GM21515 (cell line): ENCODE results near the gene SDF2.

ENCODE experiments used
- ATAC-seq: cut with Tn5 transposase; IDR thresholded peaks from one replicate; pipeline ENCODE4 v1.9.1; 2021; ENCODE audit not compliant: unreplicated experiment

SDF2 gene, protein sequence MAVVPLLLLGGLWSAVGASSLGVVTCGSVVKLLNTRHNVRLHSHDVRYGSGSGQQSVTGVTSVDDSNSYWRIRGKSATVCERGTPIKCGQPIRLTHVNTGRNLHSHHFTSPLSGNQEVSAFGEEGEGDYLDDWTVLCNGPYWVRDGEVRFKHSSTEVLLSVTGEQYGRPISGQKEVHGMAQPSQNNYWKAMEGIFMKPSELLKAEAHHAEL

DNA sequence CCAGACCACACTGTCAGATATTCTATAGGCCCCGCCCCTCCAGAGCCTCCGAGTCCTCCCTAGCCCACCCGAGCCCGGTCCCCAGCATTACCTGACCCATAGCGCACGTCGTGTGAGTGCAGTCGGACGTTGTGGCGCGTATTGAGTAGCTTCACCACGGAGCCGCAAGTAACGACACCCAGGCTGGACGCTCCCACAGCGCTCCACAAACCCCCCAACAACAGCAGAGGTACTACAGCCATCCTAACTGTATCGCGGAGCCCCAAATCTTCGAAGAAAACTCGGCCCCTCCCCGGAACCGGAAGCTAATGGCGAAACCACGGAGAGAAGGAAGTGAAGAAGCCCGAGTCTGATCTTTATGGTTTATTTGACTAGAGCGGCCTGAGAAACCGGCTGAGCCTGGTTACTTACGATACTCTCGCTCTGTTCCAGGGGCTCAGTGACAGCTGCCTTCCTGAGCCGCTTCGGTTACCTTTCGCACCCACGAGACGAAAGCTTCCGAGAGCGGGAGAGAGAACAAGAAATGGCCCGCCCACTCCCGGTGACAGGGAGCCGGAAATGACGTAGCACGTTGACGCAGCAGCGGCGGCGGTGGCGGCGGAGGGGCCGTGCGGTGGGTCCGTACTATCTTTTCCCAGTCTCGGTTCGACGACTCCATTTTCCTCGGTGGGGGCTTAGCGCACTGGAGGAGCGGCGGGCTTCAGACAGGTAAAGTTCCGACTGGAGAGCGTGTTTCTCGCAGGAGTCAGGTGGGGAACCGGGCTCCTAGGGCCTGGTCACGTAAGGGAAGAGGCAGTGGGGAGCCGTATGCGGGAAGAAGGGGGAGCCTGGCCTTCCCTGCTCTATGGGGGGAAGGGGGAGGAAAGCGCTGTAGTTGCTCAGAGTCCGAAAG is at the start of gene SDF2, which contains the start of gene SUPT6H:
Gene SDF2, minus strand, starts transcription at position 272 of the 892 bp plus-strand sequence. Its CDS starts 30 bp downstream, at position 242.
Gene SUPT6H, plus strand, starts transcription at position 571 of the 892 bp plus-strand sequence. CDS start 11,197 bp downstream, outside the sequence.
- ATAC-seq = peak; percentile 75

DNA sequence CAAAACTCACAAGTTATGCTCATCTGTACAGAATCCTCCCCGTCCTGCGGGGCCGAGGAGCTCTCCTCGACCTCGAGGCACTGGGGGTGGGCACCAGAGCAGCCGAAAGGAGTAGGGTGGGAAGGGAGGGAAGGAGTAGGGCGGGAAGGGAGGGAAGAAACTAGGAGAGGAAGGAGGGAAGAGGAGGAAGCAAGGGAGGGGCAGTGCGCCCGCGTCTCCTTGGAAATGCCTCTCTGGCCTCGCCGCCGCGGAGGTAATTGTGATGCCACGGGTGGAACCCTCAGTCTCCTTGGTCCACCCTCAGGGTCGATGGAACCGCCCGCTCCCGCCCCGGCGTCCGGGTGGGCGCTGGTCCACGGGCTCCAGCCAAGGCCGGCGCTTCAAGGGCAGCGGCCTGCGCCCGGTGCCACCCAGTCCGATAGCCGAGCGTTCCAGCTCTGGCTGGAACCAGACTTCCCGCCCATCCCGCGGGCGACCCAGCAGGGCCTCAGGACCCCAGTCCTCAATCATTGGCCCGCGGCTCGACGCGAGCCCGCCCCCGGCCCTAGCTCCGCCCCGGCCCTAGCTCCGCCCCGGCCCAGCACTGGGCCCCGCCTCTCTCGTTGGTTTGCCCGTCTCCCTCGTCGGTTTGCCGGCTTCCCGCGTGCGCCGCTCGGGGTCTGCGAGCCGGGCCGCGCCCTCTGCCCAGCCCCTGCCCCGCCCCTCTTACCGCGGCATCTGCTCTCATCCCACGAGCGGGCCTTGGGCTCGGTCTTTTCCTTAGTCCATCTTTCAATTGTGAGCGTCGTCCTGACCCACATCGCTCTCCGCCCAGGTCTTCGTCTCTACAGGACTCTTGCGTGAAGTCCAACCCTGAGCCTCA is 49.4 kb upstream of the SDF2 start:
- ATAC-seq = peak; percentile 56

DNA sequence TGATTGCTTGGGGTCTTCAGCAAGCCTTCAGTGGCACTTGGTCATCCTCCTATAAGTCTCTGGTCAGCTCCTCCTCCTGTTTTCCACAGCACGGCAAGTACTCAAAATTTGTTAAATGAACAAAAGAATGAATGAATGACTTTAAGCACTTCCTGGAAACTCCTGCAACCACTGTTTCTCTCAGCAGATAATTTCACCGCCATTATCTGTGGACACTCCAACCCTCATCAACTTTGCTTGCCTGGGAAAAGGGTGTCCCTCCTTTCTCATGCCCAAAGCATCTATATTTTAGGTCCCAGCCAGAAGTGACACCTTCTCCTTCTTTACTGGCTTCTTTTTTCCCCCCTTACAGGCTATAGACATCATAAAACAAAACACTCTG is 45.6 kb upstream of the SDF2 start:
- no peak for ATAC-seq

DNA sequence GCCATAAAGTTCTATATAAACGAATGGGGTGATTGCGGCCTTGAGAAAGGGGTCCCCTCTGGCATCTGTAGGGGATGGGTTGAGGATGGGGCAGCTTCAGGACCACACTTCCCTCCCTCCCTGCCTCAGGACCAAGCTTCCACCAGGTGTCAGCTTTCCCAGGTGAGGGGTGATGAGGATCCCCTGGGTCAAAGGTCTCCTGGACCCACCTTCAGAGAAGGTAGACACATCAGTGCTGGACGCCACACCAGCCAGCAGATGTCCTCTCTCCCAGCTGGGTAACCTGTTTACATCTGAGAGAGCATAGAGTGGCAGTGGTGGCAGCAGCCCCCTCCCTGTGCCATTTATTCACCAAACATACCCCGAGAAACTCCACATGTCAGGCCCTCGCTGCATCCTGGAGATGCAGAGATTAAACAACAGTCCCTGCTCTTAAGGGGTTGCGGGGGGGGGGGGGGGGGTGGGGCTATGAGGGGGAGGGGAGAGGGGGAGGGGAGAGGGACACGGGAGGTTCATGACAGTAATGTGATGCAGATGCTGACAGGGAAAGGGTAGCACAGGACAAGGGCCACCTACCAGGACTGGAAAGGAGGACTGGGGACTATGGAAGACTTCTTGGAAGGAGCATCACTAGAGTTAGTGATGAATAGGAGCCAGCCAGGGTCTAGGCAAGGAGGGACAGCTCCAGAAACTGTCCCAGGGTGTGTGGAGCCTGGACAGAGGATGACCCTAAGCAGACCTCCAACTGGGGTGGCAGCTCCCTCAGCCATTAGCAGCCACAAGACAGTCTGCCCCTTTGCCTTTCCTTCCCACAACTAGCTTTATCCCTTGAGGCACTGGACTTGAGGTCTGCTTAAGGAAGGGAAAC is 45.0 kb upstream of the SDF2 start:
- ATAC-seq = no peak

DNA sequence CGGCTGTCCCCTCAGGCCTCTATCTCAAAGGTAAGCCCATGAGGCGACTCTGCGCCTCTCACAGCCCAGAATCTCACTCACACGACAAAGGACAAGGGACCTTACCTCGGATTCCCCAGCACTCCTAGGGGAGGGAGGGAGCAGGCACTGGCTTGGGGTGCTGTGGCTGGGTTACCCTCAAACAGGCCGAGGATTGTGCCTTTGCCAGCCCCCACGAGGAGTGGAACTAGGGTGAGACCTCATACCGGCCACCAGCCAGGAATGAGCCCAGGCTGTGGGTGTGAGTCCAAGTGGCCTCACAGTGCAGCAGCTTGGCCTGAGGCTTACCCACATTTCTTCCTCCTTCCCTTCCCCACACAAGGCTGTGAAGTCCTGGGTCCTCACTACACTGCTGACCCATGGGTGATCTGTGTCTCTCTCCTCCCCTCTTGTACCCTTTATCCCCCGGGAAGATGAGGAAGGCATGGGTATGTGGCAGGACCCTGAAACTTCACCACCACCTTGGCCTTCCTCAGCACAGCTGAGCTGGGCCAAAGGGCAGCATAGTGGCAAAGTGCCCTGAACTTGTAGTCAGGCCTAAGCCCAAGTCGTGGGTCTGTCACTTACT is 44.1 kb upstream of the SDF2 start:
- no peak for ATAC-seq

DNA sequence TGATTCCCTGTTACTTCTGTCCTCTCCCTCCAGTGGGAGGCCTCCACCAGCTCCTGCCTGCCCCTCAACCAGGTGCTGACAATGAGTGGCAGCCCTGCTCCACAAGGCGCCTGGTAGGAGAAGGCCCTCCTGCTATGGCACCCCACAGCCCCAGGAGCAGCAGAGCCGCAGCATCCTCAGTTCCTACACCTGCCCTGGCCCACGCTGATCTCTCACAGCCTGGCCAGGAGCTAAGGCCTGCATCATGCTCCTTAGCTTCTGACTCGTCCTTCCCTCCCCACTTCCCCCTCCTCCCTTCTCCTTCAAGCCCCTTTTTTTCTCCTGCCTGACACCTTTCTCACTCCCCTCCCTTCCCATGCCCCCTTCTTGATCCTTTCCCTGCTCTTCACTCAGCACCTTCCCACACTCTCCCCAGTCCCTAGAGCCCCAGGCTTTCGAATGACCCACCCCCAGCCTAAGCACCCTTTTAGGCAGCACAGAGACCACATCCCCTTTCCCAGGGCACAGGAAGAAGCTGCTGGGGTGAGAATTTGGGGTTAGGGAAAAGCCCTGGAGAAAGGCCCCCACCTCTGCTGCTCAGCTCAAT is 43.5 kb upstream of the SDF2 start:
- ATAC-seq = no peak

DNA sequence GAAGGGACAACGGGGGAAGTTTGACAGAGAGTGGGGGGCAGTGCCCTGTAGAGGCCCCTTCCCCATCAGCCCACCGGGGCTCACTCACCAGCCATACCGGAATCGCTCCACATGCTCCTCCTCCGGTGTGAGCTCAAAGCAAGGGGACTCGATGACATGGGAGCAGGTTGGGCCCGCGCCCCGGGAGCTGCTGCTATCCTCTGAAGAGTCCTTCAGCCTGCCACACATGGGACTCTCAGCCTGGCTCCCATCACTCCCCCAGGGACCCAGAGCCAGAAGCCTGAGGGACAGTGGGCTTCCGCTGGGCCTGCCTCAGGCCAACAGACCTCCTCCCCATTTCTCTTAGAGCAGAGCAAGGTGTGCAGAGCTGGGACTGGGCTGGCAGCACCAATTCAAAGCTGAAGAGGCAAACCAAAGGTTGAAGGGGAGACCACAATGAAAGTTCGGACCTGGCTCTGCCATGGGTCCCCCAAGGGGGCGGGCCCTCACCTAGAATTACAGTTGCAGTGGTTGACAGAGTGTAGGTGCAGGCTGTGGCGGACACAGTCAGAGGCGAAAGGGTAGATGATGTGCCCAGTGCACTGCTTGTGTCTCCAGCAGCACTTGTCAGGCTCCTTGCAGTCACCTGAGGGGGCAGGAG is 42.6 kb upstream of the SDF2 start:
- no peak for ATAC-seq

DNA sequence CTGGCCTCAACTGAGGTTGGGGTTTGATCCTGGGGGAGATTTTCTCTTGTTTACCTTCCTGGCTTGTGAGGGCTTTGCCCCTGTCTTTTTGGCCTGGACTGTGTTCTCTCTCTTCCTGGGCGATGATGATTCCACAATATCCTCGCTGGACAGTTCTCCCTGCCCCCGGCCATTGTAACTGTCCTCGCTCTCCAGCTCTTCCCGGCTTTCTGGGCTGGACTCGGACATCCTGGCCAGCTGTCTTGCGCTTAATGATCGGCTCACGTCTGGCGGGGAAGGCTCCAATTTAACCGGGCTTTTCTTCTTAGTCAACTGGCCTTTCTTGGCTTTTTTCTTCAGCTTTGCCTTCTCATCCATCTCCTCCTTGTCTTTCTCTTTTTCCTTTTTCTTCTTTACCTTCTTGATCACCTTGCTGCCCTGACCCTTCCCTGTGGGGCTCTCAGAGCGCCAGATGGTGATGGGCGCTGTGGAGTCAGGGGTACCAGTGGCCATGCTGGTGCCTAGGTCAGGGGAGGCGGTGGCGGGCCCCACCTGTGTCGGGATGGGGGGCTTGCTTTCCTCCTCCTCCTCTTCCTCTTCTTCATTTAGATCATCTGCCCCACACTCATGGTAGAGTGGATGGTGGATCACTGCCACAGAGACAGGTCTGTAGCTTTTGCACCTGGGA is 42.0 kb upstream of the SDF2 start:
- ATAC-seq = no peak

DNA sequence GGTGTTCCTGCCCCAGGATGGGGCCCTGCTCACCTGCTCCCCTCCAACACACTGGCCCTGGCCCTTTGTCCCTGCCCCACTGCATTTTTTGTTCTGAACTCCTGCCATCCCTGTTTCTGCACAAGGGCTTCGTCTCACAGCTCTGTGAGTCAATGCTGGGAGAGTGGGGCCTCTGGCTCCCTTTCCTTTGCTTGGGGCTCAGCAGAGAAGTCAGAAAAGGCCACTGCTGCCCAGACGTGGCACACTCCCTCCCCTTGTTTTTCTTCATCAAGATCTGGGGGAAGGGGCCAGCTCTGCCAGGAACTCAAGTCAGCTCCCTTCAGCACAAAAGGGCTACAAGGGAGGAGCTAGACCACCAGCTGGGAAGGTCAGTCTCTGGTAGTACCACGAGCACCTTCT is 41.0 kb upstream of the SDF2 start:
- ATAC-seq = no peak

DNA sequence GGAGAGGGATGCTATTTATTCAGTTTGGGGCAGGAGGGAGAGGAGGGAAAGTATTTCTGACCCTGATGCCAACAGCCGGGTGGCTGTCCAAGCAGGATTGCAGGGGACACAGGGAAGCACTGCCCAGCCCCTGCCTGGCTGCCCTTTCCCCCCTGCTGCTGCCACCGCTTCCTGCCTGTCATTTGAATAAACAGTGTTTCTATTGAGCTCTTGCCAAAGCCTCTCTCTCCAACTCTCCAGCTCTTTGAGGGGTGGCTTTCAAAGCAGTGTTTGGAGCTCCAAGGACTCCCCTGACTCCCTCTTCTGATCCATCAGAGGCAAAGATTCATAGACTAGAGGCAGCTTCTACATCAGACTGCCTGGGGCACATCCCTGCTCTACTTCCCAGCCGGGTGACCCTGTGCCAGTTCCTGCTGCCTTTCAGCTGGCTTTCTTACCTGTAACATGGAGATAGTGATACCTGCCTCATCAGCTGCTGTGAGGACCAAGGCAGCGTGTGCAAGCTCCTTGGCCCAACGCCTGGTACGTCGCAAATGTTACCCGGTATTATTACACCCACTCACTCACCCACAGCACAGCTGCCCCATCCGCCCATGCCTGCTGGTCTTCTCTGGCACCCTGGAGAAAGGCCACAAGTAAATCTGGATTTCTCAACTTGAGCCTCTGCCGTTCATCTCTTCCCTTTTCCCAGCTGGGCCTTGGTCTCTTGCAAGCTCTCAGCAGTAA is 40.5 kb upstream of the SDF2 start:
- ATAC-seq = no peak

DNA sequence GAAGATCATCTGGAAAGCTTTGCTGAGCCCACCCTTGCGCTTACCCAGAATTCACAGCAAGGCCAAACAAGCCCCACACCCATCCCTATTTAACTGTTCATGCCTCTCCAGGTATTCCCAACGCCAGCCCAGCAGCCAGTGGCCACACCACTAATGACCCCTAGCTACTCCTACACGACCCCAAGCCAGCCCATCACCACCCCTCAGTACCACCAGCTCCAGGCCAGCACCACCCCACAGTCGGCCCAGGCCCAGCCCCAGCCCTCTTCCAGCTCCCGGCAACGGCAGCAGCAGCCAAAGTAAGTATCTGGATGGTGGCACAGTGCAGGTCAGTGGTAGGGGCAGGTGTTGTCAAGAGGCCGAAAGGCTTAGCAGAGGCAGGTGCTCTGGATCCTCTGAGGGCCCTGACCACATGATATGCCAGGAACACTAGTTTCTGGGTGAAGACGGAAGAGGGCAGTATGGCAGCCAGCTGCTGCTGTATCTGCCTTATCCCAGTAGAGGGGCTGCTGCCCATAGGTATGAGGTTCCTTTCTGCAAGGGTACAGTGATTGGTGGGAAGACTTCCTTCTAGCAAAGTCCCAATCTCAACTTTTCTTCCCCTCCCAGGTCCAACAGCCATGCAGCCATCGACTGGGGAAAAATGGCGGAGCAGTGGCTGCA is 39.3 kb upstream of the SDF2 start:
- no peak for ATAC-seq

DNA sequence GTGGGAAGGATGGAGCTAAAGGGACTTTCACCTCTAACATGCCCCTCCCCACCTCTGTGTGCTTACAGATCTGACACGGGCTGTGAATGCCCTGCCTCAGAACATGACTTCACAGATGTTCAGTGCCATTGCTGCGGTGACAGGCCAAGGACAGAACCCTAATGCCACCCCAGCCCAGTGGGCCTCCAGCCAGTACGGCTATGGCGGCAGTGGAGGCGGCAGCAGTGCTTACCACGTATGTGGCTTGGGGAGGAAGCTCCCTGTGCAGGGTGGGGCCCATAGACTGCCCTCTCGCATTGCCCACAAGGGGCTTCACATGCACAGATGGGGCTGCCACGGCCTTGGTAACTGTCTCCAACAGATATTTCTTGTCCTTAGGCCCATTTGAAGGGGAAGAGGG is 38.6 kb upstream of the SDF2 start:
- ATAC-seq = no peak

DNA sequence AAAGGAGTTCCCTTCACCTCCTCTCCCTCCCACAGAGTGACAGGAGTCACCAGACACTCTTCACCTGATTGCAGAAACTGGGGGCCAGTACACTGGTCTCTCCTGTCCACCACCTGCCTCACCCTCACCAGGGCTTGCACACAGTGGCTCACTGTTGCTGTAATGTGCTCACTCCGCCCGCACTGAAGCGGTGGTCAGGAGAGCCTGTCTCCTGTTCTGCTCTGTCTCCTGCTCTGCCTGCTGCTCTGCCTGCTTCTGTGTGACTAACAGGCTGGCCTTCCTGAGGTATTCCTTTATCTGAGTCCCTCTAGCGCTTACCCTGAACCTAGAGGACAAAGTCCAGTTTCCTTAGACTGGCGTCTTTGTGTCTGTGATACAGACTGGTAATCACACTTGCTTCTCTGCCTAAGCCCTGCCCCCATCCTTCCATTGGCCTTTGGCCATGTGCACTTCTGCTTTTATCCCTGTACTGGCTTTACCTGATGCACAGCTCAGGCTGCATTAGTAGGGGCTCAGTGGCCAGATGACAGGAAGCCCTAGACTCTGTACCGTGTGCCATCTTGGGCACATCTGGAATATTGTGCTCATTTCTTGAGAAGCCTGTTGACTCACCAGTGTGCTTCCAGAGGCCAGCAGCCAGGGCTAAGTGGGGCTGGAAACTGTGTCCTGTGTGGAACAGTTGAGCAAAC is 36.7 kb upstream of the SDF2 start:
- no peak for ATAC-seq

DNA sequence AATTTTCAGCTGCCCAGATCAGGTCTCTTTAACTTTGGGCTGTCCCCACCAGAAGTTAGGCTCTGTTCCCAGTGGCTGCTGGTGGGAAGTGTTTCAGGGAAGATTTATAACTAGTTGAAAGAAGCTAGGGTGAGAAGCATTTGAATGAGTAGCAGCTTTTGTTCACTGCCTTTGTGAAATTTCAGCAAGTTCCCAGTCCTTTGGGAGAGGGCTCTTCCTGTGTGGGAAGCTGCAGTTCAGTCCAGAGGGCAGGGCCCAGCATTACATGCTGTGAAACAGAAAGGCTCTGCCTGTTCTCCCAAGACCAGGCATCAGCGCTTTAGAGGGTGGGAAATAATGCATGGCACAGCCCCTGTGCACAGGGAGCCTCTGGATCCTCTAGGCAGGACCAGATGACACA is 32.2 kb upstream of the SDF2 start:
- ATAC-seq = no peak

DNA sequence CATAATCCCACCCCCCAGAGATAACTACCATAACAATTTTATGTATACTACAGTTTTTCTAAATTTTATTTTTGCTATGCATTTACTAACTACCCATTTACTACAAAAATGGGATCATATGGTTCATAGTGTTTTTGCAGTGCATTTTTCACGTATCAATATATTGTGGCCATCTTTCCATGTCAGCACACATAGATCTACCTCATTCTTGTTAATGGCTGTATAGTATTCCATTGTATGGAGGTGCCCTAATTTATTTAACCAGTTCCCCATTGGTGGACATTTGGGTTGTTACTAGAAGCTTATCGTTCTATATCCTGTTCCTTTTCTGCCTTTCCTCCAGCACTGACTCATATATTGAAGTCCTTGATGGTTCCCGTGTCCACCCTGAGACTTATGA is 27.3 kb upstream of the SDF2 start:
- no peak for ATAC-seq

DNA sequence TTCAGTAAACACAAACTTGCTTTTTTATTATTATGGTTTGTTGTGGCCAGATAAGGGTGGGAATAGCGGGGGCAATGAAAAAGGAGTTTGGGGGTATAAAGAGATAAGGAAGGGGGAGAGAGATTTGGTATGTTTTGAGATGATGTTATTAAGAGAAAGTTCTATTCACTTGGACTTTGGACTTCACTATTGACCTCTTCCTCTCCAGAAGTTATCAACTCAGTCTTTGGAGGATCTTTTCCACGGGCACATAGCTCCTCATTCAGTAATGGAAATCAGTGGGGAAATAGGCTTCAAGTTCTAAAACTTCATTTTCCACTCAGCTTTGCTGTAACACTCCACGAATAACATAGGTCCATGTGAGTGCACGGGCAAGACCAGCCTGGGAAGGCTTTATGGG is 26.8 kb upstream of the SDF2 start:
- ATAC-seq = no peak

DNA sequence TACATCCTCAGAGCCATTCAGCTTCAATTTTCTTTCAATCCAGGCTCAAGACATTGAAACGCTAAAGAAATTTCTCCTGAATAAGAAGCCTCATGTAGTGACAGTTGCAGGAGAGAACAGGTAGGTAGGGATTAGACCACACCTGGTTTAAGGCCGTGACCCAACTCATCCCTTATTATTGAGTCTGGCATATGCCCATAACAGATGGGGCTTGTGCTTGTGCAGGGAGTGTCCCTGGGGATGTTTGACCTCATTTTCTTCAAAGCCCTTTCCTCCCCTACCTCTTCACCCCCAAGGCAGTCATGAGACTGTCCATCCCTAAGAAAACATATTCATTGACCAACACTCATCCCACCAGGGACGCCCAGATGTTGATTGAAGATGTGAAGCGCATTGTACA is 24.6 kb upstream of the SDF2 start:
- no peak for ATAC-seq
